ENCODE results near the gene CCDC33.

The CCDC33 gene

DNA sequence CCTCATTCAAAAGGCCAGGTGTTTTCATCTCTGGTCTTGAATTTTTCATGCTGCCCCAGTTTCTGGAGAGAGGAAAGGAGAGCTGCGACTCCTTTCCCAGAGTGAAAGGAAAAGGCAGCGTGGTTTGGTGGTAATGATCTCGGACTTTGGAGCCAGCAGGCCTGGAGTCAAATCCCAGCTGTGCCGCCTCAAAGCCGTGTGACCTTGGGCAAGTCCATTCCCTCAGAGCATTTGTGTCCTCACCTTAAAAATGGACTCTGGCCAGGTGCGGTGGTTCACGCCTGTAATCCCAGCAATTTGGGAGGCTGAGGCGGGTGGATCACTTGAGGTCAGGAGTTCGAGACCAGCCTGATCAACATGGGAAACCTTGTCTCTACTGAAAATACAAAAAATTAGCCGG is 4.7 kb upstream of the CCDC33 start:
- peaks cover 3% of the 10 kb centered on the region for H3K4me1 ChIP-seq
- no peak overlapping the region for H3K9ac ChIP-seq
- no peaks in the 10 kb centered on the region for H3K36me3 ChIP-seq (ENCODE audit: control insufficient read depth, insufficient read depth, low read length)
- no peaks in the 10 kb centered on the region for H3K79me2 ChIP-seq
- H2AFZ ChIP-seq, result no peak overlapping the region
- H3K27ac ChIP-seq, result no peak overlapping the region
- TF ChIP-seq, protein P1, sequence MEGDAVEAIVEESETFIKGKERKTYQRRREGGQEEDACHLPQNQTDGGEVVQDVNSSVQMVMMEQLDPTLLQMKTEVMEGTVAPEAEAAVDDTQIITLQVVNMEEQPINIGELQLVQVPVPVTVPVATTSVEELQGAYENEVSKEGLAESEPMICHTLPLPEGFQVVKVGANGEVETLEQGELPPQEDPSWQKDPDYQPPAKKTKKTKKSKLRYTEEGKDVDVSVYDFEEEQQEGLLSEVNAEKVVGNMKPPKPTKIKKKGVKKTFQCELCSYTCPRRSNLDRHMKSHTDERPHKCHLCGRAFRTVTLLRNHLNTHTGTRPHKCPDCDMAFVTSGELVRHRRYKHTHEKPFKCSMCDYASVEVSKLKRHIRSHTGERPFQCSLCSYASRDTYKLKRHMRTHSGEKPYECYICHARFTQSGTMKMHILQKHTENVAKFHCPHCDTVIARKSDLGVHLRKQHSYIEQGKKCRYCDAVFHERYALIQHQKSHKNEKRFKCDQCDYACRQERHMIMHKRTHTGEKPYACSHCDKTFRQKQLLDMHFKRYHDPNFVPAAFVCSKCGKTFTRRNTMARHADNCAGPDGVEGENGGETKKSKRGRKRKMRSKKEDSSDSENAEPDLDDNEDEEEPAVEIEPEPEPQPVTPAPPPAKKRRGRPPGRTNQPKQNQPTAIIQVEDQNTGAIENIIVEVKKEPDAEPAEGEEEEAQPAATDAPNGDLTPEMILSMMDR (IDR thresholded peaks at IDR 0.05), result no peak
- H3K9me3 ChIP-seq (ENCODE audit: control insufficient read depth, low read length), result no peaks in the 10 kb centered on the region
- no peak overlapping the region for H3K4me2 ChIP-seq (ENCODE audit: low read length)
- H3K4me3 ChIP-seq (ENCODE audit: low read depth, low read length), result no peak overlapping the region
- H3K27me3 ChIP-seq (ENCODE audit: control insufficient read depth, insufficient read depth, low read length), result no peaks in the 10 kb centered on the region

DNA sequence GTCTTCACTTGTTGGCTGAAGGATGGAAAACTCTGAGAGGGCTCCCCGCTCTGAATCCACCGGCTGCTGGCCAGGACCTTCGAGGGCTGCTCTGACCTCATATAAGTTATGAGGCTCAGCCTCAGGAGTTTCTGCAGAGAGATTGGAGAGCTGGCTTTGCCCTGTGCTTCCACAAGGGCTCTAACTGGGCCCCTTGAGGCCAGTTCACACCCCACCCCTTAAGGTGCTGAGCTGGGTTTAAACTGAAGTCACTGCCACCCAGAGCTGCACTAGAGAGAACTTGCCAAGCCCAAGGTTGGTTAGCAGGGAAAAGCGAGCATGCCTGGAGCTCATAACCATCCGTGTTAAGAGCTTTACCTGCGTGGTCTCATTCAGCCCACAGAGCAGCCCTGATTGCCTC is 2.8 kb upstream of the CCDC33 start:
- Histone ChIP-seq H2AFZ (no peak overlapping the region), H3K9ac (no peak overlapping the region), H3K27ac (no peak overlapping the region), H3K4me3 (ENCODE audit: low read depth, low read length) (no peak overlapping the region), H3K4me1 (peaks cover 5% of the 10 kb centered on the region), H3K36me3 (ENCODE audit: control insufficient read depth, insufficient read depth, low read length) (no peaks in the 10 kb centered on the region), H3K4me2 (ENCODE audit: low read length) (no peak overlapping the region), H3K27me3 (ENCODE audit: control insufficient read depth, insufficient read depth, low read length) (no peaks in the 10 kb centered on the region), H3K79me2 (no peaks in the 10 kb centered on the region), H3K9me3 (ENCODE audit: control insufficient read depth, low read length) (no peaks in the 10 kb centered on the region)
- TF ChIP-seq, protein P1 (IDR thresholded peaks at IDR 0.05), result no peak

DNA sequence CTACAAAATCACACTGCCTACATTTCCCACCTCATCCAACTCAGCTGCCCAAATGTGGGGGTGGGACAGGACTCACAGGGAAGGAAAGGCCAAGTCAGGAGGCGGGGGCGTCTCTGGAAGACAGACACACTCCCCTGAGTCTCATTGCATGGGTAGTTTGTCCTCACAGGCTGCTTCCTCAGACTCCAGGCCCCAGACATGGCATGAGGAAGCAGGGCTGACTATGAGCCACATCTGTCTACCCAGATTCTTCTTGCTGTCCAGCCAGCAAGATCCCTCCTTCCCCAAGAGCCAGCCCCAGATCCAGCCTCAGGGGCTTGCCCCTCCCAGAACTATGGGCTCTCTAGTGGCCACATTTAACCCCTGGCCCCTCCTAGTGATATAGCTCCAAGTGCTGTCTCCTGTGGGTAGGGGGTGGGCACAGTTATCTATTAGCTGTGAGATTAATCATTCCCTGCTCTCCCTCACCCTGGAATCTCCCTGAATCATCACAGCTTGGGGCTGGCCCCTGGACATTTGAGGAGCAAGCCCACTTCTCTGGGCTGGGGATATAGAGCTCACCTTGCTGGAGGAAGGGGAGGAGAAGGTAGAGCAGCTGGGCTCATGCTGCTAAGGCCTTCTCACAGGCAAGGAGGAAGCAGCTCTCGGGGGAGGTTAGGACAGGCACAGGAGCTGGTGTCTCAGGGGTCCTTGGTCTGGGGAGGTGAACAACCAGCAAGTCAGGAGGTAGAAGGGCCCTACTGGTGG is 2.1 kb upstream of the CCDC33 start:
- TF ChIP-seq, protein P1 (IDR thresholded peaks at IDR 0.05), result no peak
- H3K4me2 ChIP-seq (ENCODE audit: low read length), result no peak overlapping the region

DNA sequence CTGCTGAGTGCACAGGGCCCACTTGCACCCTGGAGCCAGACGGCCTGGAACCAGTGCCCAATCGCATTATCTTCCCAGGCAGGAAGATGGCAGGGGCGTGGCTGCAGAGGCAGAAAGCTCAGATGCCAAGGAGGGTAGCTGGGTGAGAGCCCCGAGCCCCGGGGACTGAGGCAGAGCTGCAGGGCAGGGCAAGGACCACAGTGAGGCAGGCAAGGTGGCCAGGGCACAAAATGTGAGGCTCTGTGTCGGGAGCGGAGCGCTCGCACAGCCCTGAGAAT is 1.6 kb upstream of the CCDC33 start:
- TF ChIP-seq, protein P1 (IDR thresholded peaks at IDR 0.05), result no peak
- Histone ChIP-seq H3K4me1 (peaks cover 5% of the 10 kb centered on the region), H3K36me3 (ENCODE audit: control insufficient read depth, insufficient read depth, low read length) (no peaks in the 10 kb centered on the region), H3K9ac (no peak overlapping the region), H2AFZ (no peak overlapping the region), H3K4me2 (ENCODE audit: low read length) (no peak overlapping the region), H3K27me3 (ENCODE audit: control insufficient read depth, insufficient read depth, low read length) (no peaks in the 10 kb centered on the region), H3K27ac (no peak overlapping the region), H3K9me3 (ENCODE audit: control insufficient read depth, low read length) (no peaks in the 10 kb centered on the region), H3K79me2 (no peaks in the 10 kb centered on the region), H3K4me3 (ENCODE audit: low read depth, low read length) (no peak overlapping the region)

More for the DNA sequence above, 2.1 kb upstream of the CCDC33 start:
- no peaks in the 10 kb centered on the region for H3K36me3 ChIP-seq (ENCODE audit: control insufficient read depth, insufficient read depth, low read length)
- H2AFZ ChIP-seq, result no peak overlapping the region
- no peak overlapping the region for H3K4me3 ChIP-seq (ENCODE audit: low read depth, low read length)
- H3K27ac ChIP-seq, result no peak overlapping the region
- no peaks in the 10 kb centered on the region for H3K27me3 ChIP-seq (ENCODE audit: control insufficient read depth, insufficient read depth, low read length)
- H3K9me3 ChIP-seq (ENCODE audit: control insufficient read depth, low read length), result no peaks in the 10 kb centered on the region
- H3K9ac ChIP-seq, result no peak overlapping the region
- H3K4me1 ChIP-seq, result peaks cover 5% of the 10 kb centered on the region
- no peaks in the 10 kb centered on the region for H3K79me2 ChIP-seq

DNA sequence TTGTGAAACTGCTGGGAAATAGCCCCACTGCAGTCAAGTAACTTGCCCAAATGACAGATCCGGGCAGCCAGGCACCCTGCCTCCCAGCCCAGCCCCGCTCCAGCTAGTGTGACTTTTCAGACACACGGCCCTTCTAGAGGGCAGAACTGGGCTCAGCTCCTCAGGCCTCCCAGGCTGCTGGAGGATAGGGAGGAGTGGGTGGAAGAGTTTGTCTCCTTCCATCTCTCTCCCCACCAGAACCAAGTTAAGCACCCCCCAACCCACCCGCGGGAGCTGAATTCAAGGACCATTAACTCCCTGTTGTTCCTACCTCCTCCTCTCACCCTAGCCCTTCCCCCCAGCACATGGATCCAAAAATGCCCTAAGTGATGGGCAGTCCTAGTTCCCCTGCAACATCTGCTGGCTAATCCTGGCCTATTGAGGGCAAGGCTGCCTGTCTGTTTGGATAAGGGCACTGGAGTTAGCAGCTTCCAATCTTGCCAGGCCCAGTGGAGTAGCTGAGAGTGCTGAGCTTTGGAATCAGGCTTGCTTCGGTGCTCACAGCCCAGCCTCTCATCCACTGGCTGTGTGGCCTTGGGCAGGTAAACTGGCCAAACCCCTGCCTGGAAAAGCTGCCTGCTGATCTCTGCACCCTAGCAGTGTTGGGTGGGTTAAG is 3.1 kb downstream of the CCDC33 start:
- Histone ChIP-seq H3K4me1 (peaks cover 10% of the 10 kb centered on the region), H3K9ac (no peak overlapping the region), H3K4me2 (ENCODE audit: low read length) (no peak overlapping the region), H3K27me3 (ENCODE audit: control insufficient read depth, insufficient read depth, low read length) (no peaks in the 10 kb centered on the region), H2AFZ (no peak overlapping the region), H3K4me3 (ENCODE audit: low read depth, low read length) (no peak overlapping the region), H3K79me2 (no peaks in the 10 kb centered on the region), H3K36me3 (ENCODE audit: control insufficient read depth, insufficient read depth, low read length) (no peaks in the 10 kb centered on the region), H3K27ac (no peak overlapping the region), H3K9me3 (ENCODE audit: control insufficient read depth, low read length) (no peaks in the 10 kb centered on the region)
- TF ChIP-seq, protein P1 (IDR thresholded peaks at IDR 0.05), result no peak

All from parathyroid adenoma (tissue), 2 donors.